Liver (tissue), 9 donors: ENCODE measurements around the gene CGB2. TPM values are rescaled to one million over a fixed set of nuclear protein-coding genes. Genes with fewer than 3 reads are reported as not detected.
"Not testable (repeated sequence)": the region's sequence is repeated elsewhere in the genome, so short reads cannot be mapped to it uniquely, and the experiment has no call there.

Experiments used
- DNase-seq: peaks from one replicate; pipeline ENCODE4 v3.0.0-alpha.2; 2017; ENCODE audit warnings: low spot score
- H3K27ac ChIP-seq, 2 donors: one replicate each; pipeline ENCODE4 v1.7.0; 2013; ENCODE audit warnings: inconsistent platforms in 2 of 2, low read length in 2 of 2, control low read depth in 1 of 2, low read depth in 1 of 2, mild to moderate bottlenecking in 1 of 2
- H3K27me3 ChIP-seq, 4 donors: one replicate each; pipeline versions ENCODE4 v1.6.1 to v1.7.0; 2013; ENCODE audit warnings: low read length in 3 of 4, inconsistent platforms in 1 of 4, mild to moderate bottlenecking in 1 of 4, moderate library complexity in 1 of 4; ENCODE audit not compliant: control insufficient read depth in 4 of 4, insufficient read depth in 4 of 4
- H3K36me3 ChIP-seq, 4 donors: one replicate each; pipeline versions ENCODE4 v1.6.1 to v1.7.0; 2013; ENCODE audit warnings: low read length in 3 of 4, mild to moderate bottlenecking in 3 of 4, low read depth in 1 of 4, moderate library complexity in 1 of 4; ENCODE audit not compliant: control insufficient read depth in 4 of 4, insufficient read depth in 3 of 4
- H3K4me1 ChIP-seq, 4 donors: one replicate each; pipeline versions ENCODE4 v1.6.1 to v1.7.0; 2013; ENCODE audit warnings: low read length in 3 of 4, mild to moderate bottlenecking in 3 of 4, moderate library complexity in 1 of 4; ENCODE audit not compliant: control insufficient read depth in 4 of 4, insufficient read depth in 4 of 4
- H3K4me3 ChIP-seq, 3 donors: one replicate each; pipeline versions ENCODE4 v1.6.1 to v1.7.0; 2013; ENCODE audit warnings: low read length in 3 of 3, control low read depth in 1 of 3, low read depth in 1 of 3, mild to moderate bottlenecking in 1 of 3
- H3K9ac ChIP-seq, 2 donors: one replicate each; pipeline ENCODE4 v1.7.0; 2013; ENCODE audit warnings: low read length in 2 of 2, mild to moderate bottlenecking in 2 of 2, moderate library complexity in 2 of 2, control low read depth in 1 of 2, low read depth in 1 of 2
- H3K9me3 ChIP-seq, 4 donors: one replicate each; pipeline versions ENCODE4 v1.6.1 to v1.7.0; 2013; ENCODE audit warnings: low read length in 3 of 4; ENCODE audit not compliant: control insufficient read depth in 4 of 4
- CTCF ChIP-seq: fragments of 150-350 bp; IDR thresholded peaks from 2 replicates; pipeline ENCODE4 v1.5.1; 2017; ENCODE audit warnings: improper control_type of control experiment, low read depth, low read length; ENCODE audit not compliant: missing input control
- FOXA2 ChIP-seq: IDR thresholded peaks from 2 replicates; pipeline ENCODE4 v1.6.1; 2016; ENCODE audit warnings: antibody characterized with exemption
- GABPA ChIP-seq, 2 donors: IDR thresholded peaks in 1 of 2; conservative IDR thresholded peaks in 1 of 2; 2 replicates each; pipeline ENCODE4 v1.6.1; 2016; ENCODE audit warnings: antibody characterized with exemption in 2 of 2, mild to moderate bottlenecking in 1 of 2, moderate library complexity in 1 of 2
- HNF4A ChIP-seq, 2 donors: conservative IDR thresholded peaks; 2 replicates each; pipeline ENCODE4 v1.6.1; 2016; ENCODE audit warnings: antibody characterized with exemption in 2 of 2, mild to moderate bottlenecking in 2 of 2
- HNF4G ChIP-seq: IDR thresholded peaks from 2 replicates; pipeline ENCODE4 v1.6.1; 2016; ENCODE audit warnings: antibody characterized with exemption
- MAX ChIP-seq: IDR thresholded peaks from 2 replicates; pipeline ENCODE4 v1.6.1; 2016; ENCODE audit warnings: antibody characterized with exemption
- SP1 ChIP-seq: IDR thresholded peaks from 2 replicates; pipeline ENCODE4 v1.6.1; 2018; ENCODE audit warnings: antibody characterized with exemption, mild to moderate bottlenecking
- TAF1 ChIP-seq: conservative IDR thresholded peaks from 2 replicates; pipeline ENCODE4 v1.6.1; 2016; ENCODE audit warnings: antibody characterized with exemption, mild to moderate bottlenecking
- ZBTB33 ChIP-seq: IDR thresholded peaks from 2 replicates; pipeline ENCODE4 v1.6.1; 2016; ENCODE audit warnings: antibody characterized with exemption
- WGBS: extraction: QIAGEN DNeasy Blood & Tissue Kit; methylation state at CpG from one replicate; pipeline ENCODE4 v1.1.7; 2013; 5-methylcytosine and 5-hydroxymethylcytosine counted together
- polyA plus RNA-seq, 2 donors: library from polyadenylated mRNA; stranded (reverse) in 1 of 2; unstranded in 1 of 2; fragments of 200-250 nt in 1 of 2; fragments of >200 nt in 1 of 2; fragmentation: Nextera tagmentation in 1 of 2; extraction: Ambion mirVana in 1 of 2; gene quantifications; one replicate each; pipeline versions ENCODE4 v1.2.1 to v1.2.3, GENCODE V29; 2013 to 2015
- total RNA-seq, 2 donors: library from RNA; depleted of rRNA; stranded (reverse); fragments of >200 nt; gene quantifications; one replicate each; pipeline ENCODE4 v1.2.3, GENCODE V29; 2014
- donor health status: healthy.
- donor health status: healthy.
- donor health status: healthy.
- donor health status: healthy.
- donor health status: healthy.

CGB2 gene
- total and polyA plus RNA-seq, 4 donors: not detected

GRCh38 chr19:49020931-49021895 is 10.5 kb upstream of the CGB2 start (continued):
- no peak for TF ChIP-seq CTCF

GRCh38 chr19:49022116-49022515 is 9.6 kb upstream of the CGB2 start:
- Histone ChIP-seq H3K9me3 (no peaks in the 10 kb centered on the region), H3K27me3 (no peaks in the 10 kb centered on the region), H3K27ac (no peak overlapping the region), H3K36me3 (no peaks in the 10 kb centered on the region), H3K9ac (no peak overlapping the region), H3K4me1 (peaks cover 5 to 22% (median 16%) of the 10 kb centered on the region in 4 donors), H3K4me3 (no peak overlapping the region)
- TF ChIP-seq HNF4A (conservative IDR thresholded peaks at IDR 0.05): no peak
- TF ChIP-seq GABPA (IDR thresholded peaks at IDR 0.05 in 1 of 2, conservative IDR thresholded peaks at IDR 0.05 in 1 of 2): no peak
- no peak for TF ChIP-seq TAF1
- TF ChIP-seq MAX: no peak
- no peak for TF ChIP-seq SP1
- no peak for TF ChIP-seq ZBTB33
- TF ChIP-seq FOXA2: no peak
- TF ChIP-seq CTCF: no peak
- no peak for TF ChIP-seq HNF4G
- 90% methylated on average over 9 of the region's 9 CpGs for WGBS
- DNase-seq: no peak

GRCh38 chr19:49024233-49024632 is 7.5 kb upstream of the CGB2 start, which contains the start of gene CGB3:
Gene CGB3 (minus strand): TSS chr19:49024333. CDS start chr19:49023971, 362 bp downstream.
- not testable (repeated sequence) for DNase-seq
- WGBS: 76% methylated on average over 14 of the region's 15 CpGs

GRCh38 chr19:49025088-49025487 is 6.6 kb upstream of the CGB2 start:
- DNase-seq, H3K9ac ChIP-seq, H3K4me1 ChIP-seq, H3K36me3 ChIP-seq, H3K4me3 ChIP-seq, H3K27me3 ChIP-seq, H3K9me3 ChIP-seq, H3K27ac ChIP-seq: not testable (repeated sequence)
- WGBS: 84% methylated on average over 4 of the region's 6 CpGs

More at GRCh38 chr19:49024233-49024632, 7.5 kb upstream of the CGB2 start, which contains the start of gene CGB3:
- H3K36me3 ChIP-seq, H3K27ac ChIP-seq, H3K27me3 ChIP-seq, H3K4me1 ChIP-seq, H3K9ac ChIP-seq, H3K4me3 ChIP-seq, H3K9me3 ChIP-seq: not testable (repeated sequence)

- not testable (repeated sequence) for H3K4me3 ChIP-seq, H3K27me3 ChIP-seq, H3K9me3 ChIP-seq, H3K36me3 ChIP-seq, H3K4me1 ChIP-seq, DNase-seq, H3K27ac ChIP-seq, H3K9ac ChIP-seq
- 88% methylated on average over 23 of the region's 23 CpGs for WGBS
These were observed 6.1 kb upstream of the CGB2 start for GRCh38 chr19:49025599-49025998.
